Ramos (cell line): ENCODE results near the gene PLEKHG5.
"Not testable (repeated sequence)": the region's sequence is repeated elsewhere in the genome, so short reads cannot be mapped to it uniquely, and the experiment has no call there.

Experiments used
- in situ Hi-C: fragments of 300-500 bp; cut with MboI; formaldehyde crosslinking; loops from one replicate; pipeline ENCODE4 v1.14.3; 2022; ENCODE audit warnings: low sequenced_read_pairs; ENCODE audit not compliant: unreplicated experiment

Gene PLEKHG5

GRCh38 chr1:6436277-6436676, 55.2 kb downstream of the PLEKHG5 start:
- in situ Hi-C loops = not testable (repeated sequence)

- in situ Hi-C loops = no loop called here
Measured at GRCh38 chr1:6435547-6435946, 55.9 kb downstream of the PLEKHG5 start.

- in situ Hi-C loops = no loop called here
Measured at GRCh38 chr1:6435129-6435528, 56.3 kb downstream of the PLEKHG5 start.

GRCh38 chr1:6434186-6434585, 57.3 kb downstream of the PLEKHG5 start:
- in situ Hi-C loops = no loop called here

- in situ Hi-C loops = not testable (repeated sequence)
Measured at GRCh38 chr1:6431645-6432579, 59.6 kb downstream of the PLEKHG5 start.

GRCh38 chr1:6429660-6430411, 61.6 kb downstream of the PLEKHG5 start:
- in situ Hi-C loops = not testable (repeated sequence)

GRCh38 chr1:6428453-6428852, 63.0 kb downstream of the PLEKHG5 start:
- in situ Hi-C loops = not testable (repeated sequence)

GRCh38 chr1:6427441-6428390, 63.8 kb downstream of the PLEKHG5 start:
- in situ Hi-C loops = no loop called here

GRCh38 chr1:6426972-6427350, 64.5 kb downstream of the PLEKHG5 start:
- in situ Hi-C loops = no loop called here

- in situ Hi-C loops = no loop called here
Measured at GRCh38 chr1:6426277-6426971, 65.0 kb downstream of the PLEKHG5 start.

- in situ Hi-C loops = no loop called here
Measured at GRCh38 chr1:6425658-6426057, 65.8 kb downstream of the PLEKHG5 start.

GRCh38 chr1:6424619-6425593, 66.6 kb downstream of the PLEKHG5 start, which contains the start of gene ESPN:
ESPN (plus strand) TSS chr1:6424776; CDS start chr1:6424956, 180 bp downstream.
- in situ Hi-C loops = no loop called here

GRCh38 chr1:6424000-6424565, 67.4 kb downstream of the PLEKHG5 start:
- in situ Hi-C loops = no loop called here

- in situ Hi-C loops = no loop called here
Measured at GRCh38 chr1:6423321-6423999, 68.0 kb downstream of the PLEKHG5 start.

- in situ Hi-C loops = no loop called here
Measured at GRCh38 chr1:6421266-6421665, 70.2 kb downstream of the PLEKHG5 start.

- in situ Hi-C loops = no loop called here
Measured at GRCh38 chr1:6420454-6421042, 70.9 kb downstream of the PLEKHG5 start.

GRCh38 chr1:6419804-6420453, 71.5 kb downstream of the PLEKHG5 start, which contains the start of gene HES2:
HES2 (minus strand) TSS chr1:6419919; CDS start chr1:6419820, 99 bp downstream.
- in situ Hi-C loops = no loop called here
